ENCODE results near the gene MAJIN.

Gene MAJIN

DNA sequence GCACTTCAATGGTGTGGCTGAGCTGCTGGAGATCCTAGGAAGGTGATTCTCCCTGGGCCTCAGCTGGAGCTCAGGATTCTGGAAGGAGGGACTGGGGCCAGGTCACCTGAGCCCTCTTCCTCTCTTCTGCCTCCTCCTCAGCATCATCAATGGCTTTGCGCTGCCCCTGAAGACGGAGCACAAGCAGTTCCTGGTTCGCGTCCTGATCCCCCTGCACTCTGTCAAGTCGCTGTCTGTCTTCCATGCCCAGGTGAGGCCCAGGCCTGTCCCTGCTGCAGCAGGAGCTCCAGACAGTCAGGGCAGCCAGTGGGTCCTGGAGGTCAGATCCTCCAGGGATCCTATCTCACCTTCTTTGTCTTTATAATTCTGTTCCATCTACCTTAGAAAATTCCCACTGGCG lies 41.6 kb downstream of the MAJIN start:
- TF ChIP-seq, protein P1, sequence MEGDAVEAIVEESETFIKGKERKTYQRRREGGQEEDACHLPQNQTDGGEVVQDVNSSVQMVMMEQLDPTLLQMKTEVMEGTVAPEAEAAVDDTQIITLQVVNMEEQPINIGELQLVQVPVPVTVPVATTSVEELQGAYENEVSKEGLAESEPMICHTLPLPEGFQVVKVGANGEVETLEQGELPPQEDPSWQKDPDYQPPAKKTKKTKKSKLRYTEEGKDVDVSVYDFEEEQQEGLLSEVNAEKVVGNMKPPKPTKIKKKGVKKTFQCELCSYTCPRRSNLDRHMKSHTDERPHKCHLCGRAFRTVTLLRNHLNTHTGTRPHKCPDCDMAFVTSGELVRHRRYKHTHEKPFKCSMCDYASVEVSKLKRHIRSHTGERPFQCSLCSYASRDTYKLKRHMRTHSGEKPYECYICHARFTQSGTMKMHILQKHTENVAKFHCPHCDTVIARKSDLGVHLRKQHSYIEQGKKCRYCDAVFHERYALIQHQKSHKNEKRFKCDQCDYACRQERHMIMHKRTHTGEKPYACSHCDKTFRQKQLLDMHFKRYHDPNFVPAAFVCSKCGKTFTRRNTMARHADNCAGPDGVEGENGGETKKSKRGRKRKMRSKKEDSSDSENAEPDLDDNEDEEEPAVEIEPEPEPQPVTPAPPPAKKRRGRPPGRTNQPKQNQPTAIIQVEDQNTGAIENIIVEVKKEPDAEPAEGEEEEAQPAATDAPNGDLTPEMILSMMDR (IDR thresholded peaks at IDR 0.05; ENCODE audit: low read depth, low read length): no peak
- no peak for DNase-seq (ENCODE audit: extremely low read depth, low read depth)

DNA sequence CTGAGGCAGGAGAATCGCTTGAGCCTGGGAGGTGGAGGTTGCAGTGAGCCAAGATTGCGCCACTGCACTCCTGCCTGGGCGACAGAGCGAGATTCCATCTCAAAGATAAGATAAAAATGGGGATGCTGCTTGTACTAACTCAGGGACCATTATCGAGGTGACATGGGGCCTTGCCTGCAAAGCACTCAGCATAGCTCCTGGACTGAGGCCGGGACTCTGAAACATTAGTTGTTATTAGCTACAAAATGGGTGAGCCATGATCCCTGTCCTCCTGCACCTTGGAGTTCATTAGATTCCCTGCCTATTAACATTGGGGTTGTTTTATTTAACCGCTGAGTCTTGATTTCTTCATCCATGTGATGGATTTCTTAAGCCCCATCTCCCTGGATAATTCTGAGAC lies 42.3 kb downstream of the MAJIN start:
- DNase-seq (ENCODE audit: extremely low read depth, low read depth): no peak
- TF ChIP-seq, protein P1 (IDR thresholded peaks at IDR 0.05; ENCODE audit: low read depth, low read length): no peak

DNA sequence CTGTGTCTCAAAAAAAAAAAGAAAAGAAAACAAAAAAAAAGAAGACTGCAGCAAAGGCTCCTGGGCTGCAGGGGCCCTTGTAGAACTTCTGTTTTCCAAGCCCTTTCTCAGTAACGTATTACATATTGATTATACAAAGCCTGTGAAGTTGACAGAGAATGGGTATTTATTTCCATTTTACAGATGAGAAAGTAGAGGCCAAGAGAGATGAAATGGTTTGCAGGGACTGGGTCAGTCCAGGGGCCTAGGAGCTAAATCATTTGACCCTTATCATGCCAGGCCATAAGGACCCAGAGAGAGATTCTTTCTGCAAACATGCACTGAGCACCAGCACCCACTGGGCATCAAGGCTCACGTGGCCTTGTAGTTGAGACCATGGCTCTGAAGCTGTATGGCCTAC lies 43.0 kb downstream of the MAJIN start:
- TF ChIP-seq, protein P1 (IDR thresholded peaks at IDR 0.05; ENCODE audit: low read depth, low read length): no peak
- no peak for DNase-seq (ENCODE audit: extremely low read depth, low read depth)

DNA sequence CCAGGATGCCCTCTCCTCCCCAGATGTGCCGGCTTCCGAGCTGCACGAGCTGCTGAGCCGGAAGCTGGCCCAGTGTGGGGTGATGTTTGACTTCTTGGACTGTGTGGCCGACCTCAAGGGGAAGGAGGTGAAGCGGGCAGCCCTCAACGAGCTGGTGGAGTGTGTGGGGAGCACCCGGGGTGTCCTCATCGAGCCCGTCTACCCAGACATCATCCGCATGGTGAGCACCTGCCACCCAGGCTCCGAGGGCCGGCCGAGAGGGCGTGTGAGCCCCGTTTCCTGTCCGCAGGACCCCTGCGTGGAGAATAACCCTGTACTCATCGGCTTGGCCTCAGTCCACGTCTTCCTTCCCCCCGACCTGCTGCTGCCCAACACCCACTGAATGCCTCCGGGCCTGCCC lies 45.2 kb downstream of the MAJIN start:
- TF ChIP-seq, protein P1 (IDR thresholded peaks at IDR 0.05; ENCODE audit: low read depth, low read length): no peak
- no peak for DNase-seq (ENCODE audit: extremely low read depth, low read depth)

DNA sequence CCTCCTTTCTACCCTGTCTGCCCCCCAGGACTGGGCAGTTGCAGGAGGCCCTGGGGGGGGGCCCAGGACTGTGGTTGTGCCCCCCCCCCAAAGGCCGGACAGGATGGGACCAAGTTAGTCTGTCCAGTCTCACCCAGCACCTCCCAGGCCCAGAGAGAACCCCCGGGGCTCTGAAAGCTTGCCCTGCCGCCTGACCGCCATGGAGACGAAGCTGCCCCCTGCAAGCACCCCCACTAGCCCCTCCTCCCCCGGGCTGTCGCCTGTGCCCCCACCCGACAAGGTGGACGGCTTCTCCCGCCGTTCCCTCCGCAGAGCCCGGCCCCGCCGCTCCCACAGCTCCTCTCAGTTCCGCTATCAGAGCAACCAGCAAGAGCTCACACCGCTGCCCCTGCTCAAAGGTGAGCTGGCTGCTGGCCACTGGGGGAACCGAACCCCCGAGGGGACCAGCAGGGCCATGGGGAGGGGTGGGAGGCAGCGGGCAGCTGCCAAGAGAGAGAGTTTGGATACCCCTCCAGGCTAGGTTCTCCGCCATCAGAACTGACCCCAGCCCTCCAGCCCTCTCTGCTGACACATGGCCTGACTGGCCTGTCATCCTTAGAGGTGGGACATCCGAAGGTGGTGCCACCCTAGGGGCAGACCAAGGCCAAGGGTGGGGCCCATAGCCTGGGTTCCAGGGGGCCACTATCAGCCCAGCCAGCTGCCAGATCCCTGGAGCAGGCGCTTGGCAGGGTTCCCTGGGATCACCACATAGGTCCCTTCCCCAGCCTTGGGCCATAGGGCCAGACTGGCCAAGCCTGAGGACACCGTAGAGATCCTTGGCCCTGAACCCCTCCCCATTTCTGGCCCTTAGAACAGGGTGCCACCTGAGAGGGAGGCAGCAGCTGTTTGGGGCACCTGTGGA lies 46.1 kb downstream of the MAJIN start:
- TF ChIP-seq, protein P1 (IDR thresholded peaks at IDR 0.05; ENCODE audit: low read depth, low read length): no peak
- DNase-seq (ENCODE audit: extremely low read depth, low read depth): no peak

DNA sequence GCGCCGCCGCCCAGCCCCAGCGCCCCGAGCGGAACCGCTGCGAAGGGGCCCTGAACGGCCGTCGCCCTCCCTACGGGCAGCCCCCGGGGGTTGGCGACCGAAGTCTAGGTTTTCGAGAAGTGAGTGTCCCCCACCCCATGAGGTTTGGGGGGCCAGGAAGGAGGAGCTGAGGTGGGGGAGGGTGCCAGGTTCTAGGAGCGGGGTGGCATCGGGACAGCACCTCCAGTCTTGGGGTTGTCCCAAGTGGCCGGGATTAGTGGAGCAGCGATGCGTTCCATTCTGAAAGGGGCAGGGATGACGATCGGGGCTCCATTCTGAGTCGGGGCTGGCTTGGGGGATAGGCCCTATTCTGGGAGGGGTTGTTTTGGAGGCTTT lies 47.0 kb downstream of the MAJIN start:
- DNase-seq (ENCODE audit: extremely low read depth, low read depth): no peak

More for the DNA sequence above, 47.0 kb downstream of the MAJIN start:
- TF ChIP-seq, protein P1 (IDR thresholded peaks at IDR 0.05; ENCODE audit: low read depth, low read length): no peak
